ENCODE measurements around the gene SLC35B4.

The SLC35B4 gene

DNA sequence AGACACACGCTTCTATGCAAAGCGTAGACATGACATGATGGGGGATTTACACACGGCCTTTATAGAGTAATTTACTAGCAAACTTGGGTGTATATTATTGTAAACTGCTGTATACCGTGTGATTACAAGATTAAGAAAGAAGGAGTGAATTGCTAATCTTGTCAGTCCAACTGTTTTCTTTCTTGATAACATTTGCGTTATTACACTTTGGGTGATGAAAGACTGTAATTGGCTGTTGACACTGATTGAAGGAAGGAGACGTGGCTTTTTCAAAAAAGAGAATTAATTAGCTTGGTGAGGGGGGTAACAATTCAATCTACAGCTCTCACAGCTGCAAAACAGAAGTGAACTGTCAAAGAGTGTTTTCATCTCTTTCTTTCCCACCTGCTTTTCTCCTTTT is 32.7 kb downstream of the SLC35B4 start:
- no peak overlapping the region for H3K4me3 ChIP-seq (ENCODE audit: low read depth, low read length)
- no peak for DNase-seq (ENCODE audit: low read depth)
- TF ChIP-seq, protein P1, sequence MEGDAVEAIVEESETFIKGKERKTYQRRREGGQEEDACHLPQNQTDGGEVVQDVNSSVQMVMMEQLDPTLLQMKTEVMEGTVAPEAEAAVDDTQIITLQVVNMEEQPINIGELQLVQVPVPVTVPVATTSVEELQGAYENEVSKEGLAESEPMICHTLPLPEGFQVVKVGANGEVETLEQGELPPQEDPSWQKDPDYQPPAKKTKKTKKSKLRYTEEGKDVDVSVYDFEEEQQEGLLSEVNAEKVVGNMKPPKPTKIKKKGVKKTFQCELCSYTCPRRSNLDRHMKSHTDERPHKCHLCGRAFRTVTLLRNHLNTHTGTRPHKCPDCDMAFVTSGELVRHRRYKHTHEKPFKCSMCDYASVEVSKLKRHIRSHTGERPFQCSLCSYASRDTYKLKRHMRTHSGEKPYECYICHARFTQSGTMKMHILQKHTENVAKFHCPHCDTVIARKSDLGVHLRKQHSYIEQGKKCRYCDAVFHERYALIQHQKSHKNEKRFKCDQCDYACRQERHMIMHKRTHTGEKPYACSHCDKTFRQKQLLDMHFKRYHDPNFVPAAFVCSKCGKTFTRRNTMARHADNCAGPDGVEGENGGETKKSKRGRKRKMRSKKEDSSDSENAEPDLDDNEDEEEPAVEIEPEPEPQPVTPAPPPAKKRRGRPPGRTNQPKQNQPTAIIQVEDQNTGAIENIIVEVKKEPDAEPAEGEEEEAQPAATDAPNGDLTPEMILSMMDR (IDR thresholded peaks at IDR 0.05; ENCODE audit: insufficient read depth, low read depth, low read length, missing control alignments) = no peak

DNA sequence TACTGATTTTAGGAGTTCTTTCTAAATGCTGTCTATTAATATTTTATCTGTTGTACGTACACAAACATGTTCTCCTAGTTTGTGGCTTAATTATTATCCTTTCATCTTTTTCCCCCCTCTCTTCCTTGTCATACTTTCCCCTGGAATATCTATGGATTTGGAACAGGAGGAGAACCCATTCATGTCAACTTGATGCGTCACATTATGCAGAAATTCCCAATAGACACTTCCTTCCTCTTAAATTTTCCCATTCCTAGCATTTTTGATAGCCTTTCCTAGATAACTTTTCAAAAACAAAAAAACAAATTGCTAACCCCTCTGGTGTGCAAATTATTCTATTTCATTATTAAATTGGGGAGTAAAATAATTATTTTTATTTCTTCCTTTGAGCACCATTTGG is 36.2 kb downstream of the SLC35B4 start:
- TF ChIP-seq, protein P1 (IDR thresholded peaks at IDR 0.05; ENCODE audit: insufficient read depth, low read depth, low read length, missing control alignments) = no peak
- H3K4me3 ChIP-seq (ENCODE audit: low read depth, low read length) = no peak overlapping the region
- DNase-seq (ENCODE audit: low read depth) = no peak

DNA sequence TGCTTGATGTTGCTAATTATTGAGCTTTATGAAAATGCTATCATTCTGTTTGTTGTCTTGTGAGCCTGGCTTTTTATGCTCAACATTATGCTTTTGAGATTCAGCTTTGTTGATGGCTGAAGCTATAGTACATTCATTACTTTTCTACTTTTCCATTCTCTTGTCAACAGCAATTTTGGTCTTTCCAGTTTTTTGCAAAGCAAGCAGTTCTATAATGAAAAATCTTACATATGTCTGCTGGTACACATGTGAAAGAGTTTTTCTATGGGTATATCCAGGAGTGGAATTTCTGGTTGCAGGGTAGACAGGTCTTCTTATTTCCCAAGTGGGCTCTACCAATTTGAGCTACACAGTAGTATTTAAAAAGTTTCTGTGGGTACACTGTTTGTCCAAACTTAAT is 36.8 kb downstream of the SLC35B4 start:
- TF ChIP-seq, protein P1 (IDR thresholded peaks at IDR 0.05; ENCODE audit: insufficient read depth, low read depth, low read length, missing control alignments) = no peak
- no peak overlapping the region for H3K4me3 ChIP-seq (ENCODE audit: low read depth, low read length)
- DNase-seq (ENCODE audit: low read depth) = no peak

DNA sequence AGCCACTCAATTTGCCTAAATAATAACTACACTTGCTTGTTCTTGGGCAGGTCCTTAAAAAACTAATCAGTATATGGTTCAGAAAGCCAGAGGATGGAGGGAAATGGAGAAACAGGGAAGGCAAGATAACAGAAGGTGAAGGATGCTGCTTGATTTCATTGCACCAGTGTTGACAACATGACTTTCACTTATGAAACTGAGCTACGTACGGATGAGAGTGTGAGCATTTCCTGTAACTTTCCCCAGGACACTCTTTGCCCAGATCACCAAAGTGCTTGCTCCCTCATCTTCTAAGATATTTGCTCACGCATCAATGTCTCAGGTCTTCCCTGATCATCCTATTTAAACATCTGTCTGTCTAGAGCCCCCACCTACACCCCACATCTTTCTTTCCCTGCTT is 37.4 kb downstream of the SLC35B4 start:
- no peak overlapping the region for H3K4me3 ChIP-seq (ENCODE audit: low read depth, low read length)
- DNase-seq (ENCODE audit: low read depth) = no peak
- TF ChIP-seq, protein P1 (IDR thresholded peaks at IDR 0.05; ENCODE audit: insufficient read depth, low read depth, low read length, missing control alignments) = no peak

DNA sequence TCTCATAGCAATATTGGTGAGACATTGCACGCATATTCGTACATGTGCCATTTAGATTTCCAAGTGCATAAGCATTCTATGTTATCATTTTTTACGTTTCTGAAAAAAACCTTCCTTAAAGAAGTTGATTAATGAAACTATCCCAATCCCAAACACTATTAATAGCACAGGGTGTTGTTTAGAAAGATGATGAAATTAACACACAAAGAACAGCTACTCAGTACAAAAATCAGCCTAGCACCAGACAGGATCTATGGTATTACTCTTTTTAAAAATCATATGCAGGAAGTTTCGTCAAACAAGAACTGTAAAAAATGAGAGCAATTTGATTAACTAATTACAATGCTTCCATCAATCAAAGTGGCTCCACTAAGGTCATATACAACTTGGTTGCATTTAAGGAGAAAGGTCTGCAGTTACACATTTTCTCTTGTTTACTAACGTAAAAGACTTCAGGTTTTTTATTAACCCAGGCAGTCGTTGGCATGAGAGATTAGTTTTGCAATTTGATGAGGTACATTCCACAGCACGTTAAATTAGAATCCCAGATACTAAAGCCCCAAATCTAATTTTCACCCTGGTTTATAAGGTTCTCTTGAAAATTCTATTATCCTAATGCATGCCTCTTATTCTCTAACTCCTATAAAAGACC is 38.1 kb downstream of the SLC35B4 start:
- TF ChIP-seq, protein P1 (IDR thresholded peaks at IDR 0.05; ENCODE audit: insufficient read depth, low read depth, low read length, missing control alignments) = no peak
- DNase-seq (ENCODE audit: low read depth) = no peak
- no peak overlapping the region for H3K4me3 ChIP-seq (ENCODE audit: low read depth, low read length)

DNA sequence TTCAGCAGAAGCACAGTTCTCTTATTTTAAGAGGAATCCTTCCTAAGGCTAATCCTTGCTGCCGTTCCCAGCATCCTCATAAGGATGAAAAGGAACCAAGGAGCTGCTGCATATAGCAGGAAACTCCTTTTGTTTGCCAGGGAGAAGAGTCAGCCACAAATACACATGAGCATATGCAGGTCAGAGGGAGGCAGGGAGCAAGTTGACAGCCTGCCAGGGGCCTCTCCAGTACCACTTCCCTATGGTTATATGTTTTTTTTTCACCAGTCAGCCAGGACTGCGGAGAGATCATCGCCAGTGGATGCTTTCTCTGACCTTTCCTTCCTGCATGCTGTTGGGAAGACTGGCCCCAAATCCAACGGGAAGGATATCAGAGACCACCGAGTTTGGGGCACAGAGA is 39.8 kb downstream of the SLC35B4 start:
- no peak for DNase-seq (ENCODE audit: low read depth)
- TF ChIP-seq, protein P1 (IDR thresholded peaks at IDR 0.05; ENCODE audit: insufficient read depth, low read depth, low read length, missing control alignments) = no peak
- H3K4me3 ChIP-seq (ENCODE audit: low read depth, low read length) = no peak overlapping the region

DNA sequence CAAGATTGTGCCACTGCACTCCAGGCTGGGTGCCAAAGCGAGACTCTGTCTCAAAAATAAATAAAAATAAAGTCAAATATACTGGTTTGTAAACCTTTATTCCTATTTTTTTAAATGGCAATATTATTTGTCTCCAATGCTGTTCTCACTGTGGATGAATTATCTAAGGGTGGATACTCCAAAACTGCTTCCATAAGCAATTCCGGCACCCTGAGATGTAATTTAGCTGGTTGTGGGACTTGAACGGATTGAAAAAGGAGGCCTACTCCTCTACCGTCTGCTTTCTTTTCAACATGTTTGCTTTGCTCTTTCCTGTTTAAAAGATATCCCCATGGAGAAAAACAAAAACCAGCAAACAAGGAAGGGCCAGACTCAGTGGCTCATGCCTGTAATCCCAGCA is 54.4 kb downstream of the SLC35B4 start:
- H3K4me3 ChIP-seq (ENCODE audit: low read depth, low read length) = no peak overlapping the region
- TF ChIP-seq, protein P1 (IDR thresholded peaks at IDR 0.05; ENCODE audit: insufficient read depth, low read depth, low read length, missing control alignments) = no peak
- no peak for DNase-seq (ENCODE audit: low read depth)

Data from GM12865 (cell line).